ENCODE results near the gene CTNNA2.

The CTNNA2 gene

DNA sequence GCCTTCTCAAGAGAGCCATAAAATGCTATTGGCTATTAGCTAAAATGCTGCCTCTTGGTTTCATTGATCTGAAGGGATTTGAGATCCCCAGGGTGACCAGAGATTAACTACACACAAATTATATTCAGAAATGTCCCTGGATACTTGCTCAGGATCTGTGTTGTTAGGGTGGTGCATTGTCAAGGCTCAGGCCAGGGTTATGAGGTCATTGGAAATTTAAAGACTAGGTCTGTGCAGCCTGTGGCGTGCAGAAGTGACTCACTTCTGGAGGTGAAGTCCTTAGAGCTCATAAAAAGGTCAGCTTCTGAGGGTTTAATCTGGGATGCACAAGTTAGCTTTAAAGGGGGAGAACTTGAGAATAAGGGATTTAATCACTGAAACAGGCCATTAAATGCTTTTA is 768.2 kb downstream of the CTNNA2 start:
- TF ChIP-seq, protein P1, sequence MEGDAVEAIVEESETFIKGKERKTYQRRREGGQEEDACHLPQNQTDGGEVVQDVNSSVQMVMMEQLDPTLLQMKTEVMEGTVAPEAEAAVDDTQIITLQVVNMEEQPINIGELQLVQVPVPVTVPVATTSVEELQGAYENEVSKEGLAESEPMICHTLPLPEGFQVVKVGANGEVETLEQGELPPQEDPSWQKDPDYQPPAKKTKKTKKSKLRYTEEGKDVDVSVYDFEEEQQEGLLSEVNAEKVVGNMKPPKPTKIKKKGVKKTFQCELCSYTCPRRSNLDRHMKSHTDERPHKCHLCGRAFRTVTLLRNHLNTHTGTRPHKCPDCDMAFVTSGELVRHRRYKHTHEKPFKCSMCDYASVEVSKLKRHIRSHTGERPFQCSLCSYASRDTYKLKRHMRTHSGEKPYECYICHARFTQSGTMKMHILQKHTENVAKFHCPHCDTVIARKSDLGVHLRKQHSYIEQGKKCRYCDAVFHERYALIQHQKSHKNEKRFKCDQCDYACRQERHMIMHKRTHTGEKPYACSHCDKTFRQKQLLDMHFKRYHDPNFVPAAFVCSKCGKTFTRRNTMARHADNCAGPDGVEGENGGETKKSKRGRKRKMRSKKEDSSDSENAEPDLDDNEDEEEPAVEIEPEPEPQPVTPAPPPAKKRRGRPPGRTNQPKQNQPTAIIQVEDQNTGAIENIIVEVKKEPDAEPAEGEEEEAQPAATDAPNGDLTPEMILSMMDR (IDR thresholded peaks at IDR 0.05; ENCODE audit: borderline replicate concordance, insufficient read depth, low read depth, low read length), result no peak
- H3K4me3 ChIP-seq (ENCODE audit: low read depth, low read length), result no peak overlapping the region

DNA sequence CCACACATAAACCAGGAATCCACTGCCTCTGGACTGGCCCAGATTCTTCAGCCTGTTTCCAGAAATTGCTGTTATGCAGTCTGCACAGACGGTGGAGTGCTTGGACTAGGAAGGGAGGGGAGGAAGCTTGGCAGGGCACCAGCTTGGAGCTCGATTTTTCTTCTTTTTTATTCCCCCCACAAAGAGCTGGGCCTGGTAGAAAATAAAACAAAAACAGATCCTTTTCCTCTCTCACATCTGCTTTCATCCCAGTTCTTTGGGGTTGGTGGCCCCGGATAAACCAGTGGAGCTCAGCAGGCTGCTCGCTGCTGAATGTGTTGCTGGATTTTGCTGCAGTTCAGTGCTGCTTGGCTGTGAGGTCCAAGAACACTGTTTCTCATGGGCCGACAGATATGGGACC is 775.7 kb downstream of the CTNNA2 start:
- no peak overlapping the region for H3K4me3 ChIP-seq (ENCODE audit: low read depth, low read length)
- TF ChIP-seq, protein P1 (IDR thresholded peaks at IDR 0.05; ENCODE audit: borderline replicate concordance, insufficient read depth, low read depth, low read length), result no peak

- TF ChIP-seq, protein P1 (IDR thresholded peaks at IDR 0.05; ENCODE audit: borderline replicate concordance, insufficient read depth, low read depth, low read length), result no peak
- no peak overlapping the region for H3K4me3 ChIP-seq (ENCODE audit: low read depth, low read length)
Measured at GRCh38 chr2:80291656-80292055, 778.8 kb downstream of the CTNNA2 start.

DNA sequence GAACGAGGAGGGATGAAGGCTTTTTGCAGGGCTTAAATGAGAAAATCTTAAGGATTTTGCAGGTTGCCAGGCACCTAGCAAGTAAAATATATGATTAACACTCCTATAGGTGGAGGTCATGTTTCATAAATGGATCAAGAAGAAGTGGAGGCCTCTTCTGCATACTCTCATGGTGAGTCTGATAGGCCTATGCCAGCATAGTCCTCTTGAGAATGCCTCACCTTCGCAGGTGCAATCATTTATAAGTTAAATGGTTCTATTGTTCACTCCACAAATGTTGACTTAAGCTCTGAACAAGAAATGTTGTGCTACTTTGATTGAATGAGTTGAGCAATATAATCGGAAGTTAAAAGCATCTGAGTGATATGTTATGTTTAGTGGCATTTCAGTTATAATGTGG is 779.6 kb downstream of the CTNNA2 start:
- no peak overlapping the region for H3K4me3 ChIP-seq (ENCODE audit: low read depth, low read length)
- TF ChIP-seq, protein P1 (IDR thresholded peaks at IDR 0.05; ENCODE audit: borderline replicate concordance, insufficient read depth, low read depth, low read length), result no peak

DNA sequence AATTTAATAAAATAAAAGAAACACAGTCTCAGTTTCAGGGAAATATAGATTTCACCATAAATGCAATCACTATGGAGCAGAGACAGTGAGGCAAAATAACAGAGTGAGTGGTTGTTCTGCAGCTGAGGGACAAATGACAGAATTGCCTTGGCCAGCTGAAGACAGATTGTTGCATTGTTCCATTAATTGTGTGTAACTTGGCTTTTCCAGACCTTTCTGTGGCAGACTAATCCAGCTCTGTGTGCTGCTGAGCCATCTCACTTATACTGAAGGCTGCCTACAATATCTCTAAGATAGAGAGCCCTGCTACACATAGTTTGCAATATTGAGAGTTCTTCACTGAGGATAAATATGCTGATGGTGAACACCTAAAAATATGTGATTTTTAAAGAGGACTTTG is 780.2 kb downstream of the CTNNA2 start:
- TF ChIP-seq, protein P1 (IDR thresholded peaks at IDR 0.05; ENCODE audit: borderline replicate concordance, insufficient read depth, low read depth, low read length), result no peak
- H3K4me3 ChIP-seq (ENCODE audit: low read depth, low read length), result no peak overlapping the region

- TF ChIP-seq, protein P1 (IDR thresholded peaks at IDR 0.05; ENCODE audit: borderline replicate concordance, insufficient read depth, low read depth, low read length), result no peak
- H3K4me3 ChIP-seq (ENCODE audit: low read depth, low read length), result no peak overlapping the region
Measured at GRCh38 chr2:80298954-80299353, 786.1 kb downstream of the CTNNA2 start.

GRCh38 chr2:80299661-80300060 is 786.8 kb downstream of the CTNNA2 start:
- no peak overlapping the region for H3K4me3 ChIP-seq (ENCODE audit: low read depth, low read length)

More at GRCh38 chr2:80299661-80300060, 786.8 kb downstream of the CTNNA2 start:
- TF ChIP-seq, protein P1 (IDR thresholded peaks at IDR 0.05; ENCODE audit: borderline replicate concordance, insufficient read depth, low read depth, low read length), result no peak
